NT2/D1 (cell line): Measurements from ENCODE around the gene HCFC1.

Experiments used
- DNase-seq: peaks from one replicate; pipeline ENCODE4 v3.0.0-alpha.2; 2011; ENCODE audit warnings: low read depth, low spot score
- H3K27me3 ChIP-seq: 2 replicates; pipeline ENCODE4 v1.6.0; 2011; ENCODE audit warnings: mild to moderate bottlenecking; ENCODE audit not compliant: insufficient read length, insufficient read depth
- H3K36me3 ChIP-seq: 2 replicates; pipeline ENCODE4 v1.6.1; 2011; ENCODE audit warnings: mild to moderate bottlenecking, low read length, mixed read lengths; ENCODE audit not compliant: insufficient read depth, insufficient read length
- H3K4me1 ChIP-seq: 2 replicates; pipeline ENCODE4 v1.5.1; 2011; ENCODE audit not compliant: insufficient read depth, insufficient read length
- H3K4me3 ChIP-seq: 2 replicates; pipeline ENCODE4 v1.5.1; 2011; ENCODE audit warnings: low read depth; ENCODE audit not compliant: insufficient read length
- H3K9ac ChIP-seq: 2 replicates; pipeline ENCODE4 v1.6.0; 2011; ENCODE audit warnings: low read depth; ENCODE audit not compliant: insufficient read length
- H3K9me3 ChIP-seq: 2 replicates; pipeline ENCODE4 v1.5.1; 2011; ENCODE audit warnings: mild to moderate bottlenecking, low read length; ENCODE audit not compliant: insufficient read depth
- SUZ12 ChIP-seq: IDR thresholded peaks from 2 replicates; pipeline ENCODE4 v1.6.1; 2011; ENCODE audit not compliant: insufficient read length, insufficient read depth; ENCODE audit errors: extremely low read depth
- YY1 ChIP-seq: IDR thresholded peaks from 2 replicates; pipeline ENCODE4 v1.6.1; 2011; ENCODE audit not compliant: insufficient read length, insufficient read depth
- ZNF274 ChIP-seq: IDR thresholded peaks from 2 replicates; pipeline ENCODE4 v1.6.1; 2011; ENCODE audit warnings: mild to moderate bottlenecking, low read depth, low read length

HCFC1 gene

GRCh38 chrX:153953892-153954557, 17.6 kb downstream of the HCFC1 start:
- Histone ChIP-seq H3K9ac (no peak overlapping the region), H3K36me3 (peaks cover 92% of the 10 kb centered on the region), H3K27me3 (no peaks in the 10 kb centered on the region), H3K4me1 (no peaks in the 10 kb centered on the region), H3K9me3 (no peaks in the 10 kb centered on the region), H3K4me3 (no peak overlapping the region)
- TF ChIP-seq YY1, result no peak
- TF ChIP-seq SUZ12, result no peak
- no peak for TF ChIP-seq ZNF274
- DNase-seq, result no peak

DNA sequence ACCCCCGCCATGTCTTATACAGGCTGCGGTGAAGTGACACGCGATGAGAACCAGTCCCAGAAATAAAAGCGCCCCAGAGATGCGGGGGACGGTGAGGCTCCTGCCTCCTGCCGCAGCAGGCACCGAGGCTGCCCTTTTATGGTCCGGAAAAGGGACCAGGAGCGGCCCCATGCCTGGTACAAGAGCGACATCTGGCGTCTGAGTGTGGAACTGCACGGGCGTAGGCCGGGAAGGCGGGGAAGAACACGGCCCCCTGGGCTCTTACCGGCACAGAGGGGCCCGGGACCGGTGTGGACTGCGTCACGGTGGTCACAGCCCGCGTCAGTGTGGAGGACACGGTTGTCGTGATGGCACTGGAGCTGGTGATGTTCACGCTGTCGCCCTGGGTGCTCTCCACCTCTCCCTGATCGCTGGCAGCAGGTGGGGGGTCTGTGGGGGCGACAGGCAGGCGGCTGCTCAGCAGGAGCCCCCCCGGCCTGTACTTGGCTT, 18.2 kb downstream of the HCFC1 start:
- Histone ChIP-seq H3K4me3 (no peak overlapping the region), H3K36me3 (peaks cover 86% of the 10 kb centered on the region), H3K4me1 (no peaks in the 10 kb centered on the region), H3K27me3 (no peaks in the 10 kb centered on the region), H3K9ac (no peak overlapping the region), H3K9me3 (no peaks in the 10 kb centered on the region)
- no peak for DNase-seq
- TF ChIP-seq ZNF274, result no peak
- no peak for TF ChIP-seq SUZ12
- no peak for TF ChIP-seq YY1

- DNase-seq, result no peak
- H3K4me1 ChIP-seq, result peaks cover 2% of the 10 kb centered on the region
- TF ChIP-seq SUZ12, result no peak
- TF ChIP-seq YY1, result no peak
- no peak for TF ChIP-seq ZNF274
- H3K4me3 ChIP-seq, result no peak overlapping the region
- H3K36me3 ChIP-seq, result peaks cover 82% of the 10 kb centered on the region
- H3K9ac ChIP-seq, result no peak overlapping the region
- no peaks in the 10 kb centered on the region for H3K9me3 ChIP-seq
- no peaks in the 10 kb centered on the region for H3K27me3 ChIP-seq
Observed at GRCh38 chrX:153952373-153953026, 19.1 kb downstream of the HCFC1 start.

- TF ChIP-seq SUZ12, result no peak
- TF ChIP-seq YY1, result no peak
- no peak for TF ChIP-seq ZNF274
- no peak overlapping the region for H3K4me3 ChIP-seq
- DNase-seq, result no peak
- H3K4me1 ChIP-seq, result peaks cover 3% of the 10 kb centered on the region
- no peaks in the 10 kb centered on the region for H3K9me3 ChIP-seq
- H3K36me3 ChIP-seq, result peaks cover 80% of the 10 kb centered on the region
- no peaks in the 10 kb centered on the region for H3K27me3 ChIP-seq
- H3K9ac ChIP-seq, result no peak overlapping the region
Observed at GRCh38 chrX:153951683-153952372, 19.8 kb downstream of the HCFC1 start.

DNA sequence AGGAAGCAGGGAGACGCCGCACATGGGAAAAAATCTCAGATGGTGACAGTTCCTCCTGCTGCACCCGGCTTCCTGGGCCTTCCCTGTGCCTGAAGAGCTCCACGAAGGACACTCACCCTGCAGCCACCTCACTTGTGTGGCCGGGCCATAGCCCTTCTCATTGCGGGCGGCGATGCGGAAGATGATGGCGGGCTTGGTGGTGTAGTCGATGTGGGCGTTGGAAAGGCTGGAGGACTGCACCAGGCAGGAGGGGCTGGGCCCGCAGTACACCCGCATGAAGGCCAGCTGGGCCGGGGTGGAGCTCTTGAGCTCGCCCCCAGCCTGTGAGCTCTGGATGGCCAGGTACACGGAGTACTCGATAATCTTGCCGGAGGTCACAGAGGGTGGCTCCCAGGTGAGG, 21.5 kb downstream of the HCFC1 start:
- Histone ChIP-seq H3K4me3 (no peak overlapping the region), H3K9me3 (no peaks in the 10 kb centered on the region), H3K36me3 (peaks cover 71% of the 10 kb centered on the region), H3K4me1 (peaks cover 3% of the 10 kb centered on the region), H3K9ac (no peak overlapping the region), H3K27me3 (no peaks in the 10 kb centered on the region)
- DNase-seq, result no peak
- TF ChIP-seq SUZ12 (no peak), YY1 (no peak), ZNF274 (no peak)

GRCh38 chrX:153948847-153949805, 22.5 kb downstream of the HCFC1 start:
- DNase-seq, result no peak
- no peak for TF ChIP-seq YY1
- no peak for TF ChIP-seq ZNF274
- TF ChIP-seq SUZ12, result no peak
- H3K9ac ChIP-seq, result no peak overlapping the region
- no peaks in the 10 kb centered on the region for H3K27me3 ChIP-seq
- peaks cover 62% of the 10 kb centered on the region for H3K36me3 ChIP-seq
- no peaks in the 10 kb centered on the region for H3K9me3 ChIP-seq
- no peak overlapping the region for H3K4me3 ChIP-seq
- H3K4me1 ChIP-seq, result peaks cover 3% of the 10 kb centered on the region
